Measurements from ENCODE around the gene MAPK11.

Gene MAPK11

DNA sequence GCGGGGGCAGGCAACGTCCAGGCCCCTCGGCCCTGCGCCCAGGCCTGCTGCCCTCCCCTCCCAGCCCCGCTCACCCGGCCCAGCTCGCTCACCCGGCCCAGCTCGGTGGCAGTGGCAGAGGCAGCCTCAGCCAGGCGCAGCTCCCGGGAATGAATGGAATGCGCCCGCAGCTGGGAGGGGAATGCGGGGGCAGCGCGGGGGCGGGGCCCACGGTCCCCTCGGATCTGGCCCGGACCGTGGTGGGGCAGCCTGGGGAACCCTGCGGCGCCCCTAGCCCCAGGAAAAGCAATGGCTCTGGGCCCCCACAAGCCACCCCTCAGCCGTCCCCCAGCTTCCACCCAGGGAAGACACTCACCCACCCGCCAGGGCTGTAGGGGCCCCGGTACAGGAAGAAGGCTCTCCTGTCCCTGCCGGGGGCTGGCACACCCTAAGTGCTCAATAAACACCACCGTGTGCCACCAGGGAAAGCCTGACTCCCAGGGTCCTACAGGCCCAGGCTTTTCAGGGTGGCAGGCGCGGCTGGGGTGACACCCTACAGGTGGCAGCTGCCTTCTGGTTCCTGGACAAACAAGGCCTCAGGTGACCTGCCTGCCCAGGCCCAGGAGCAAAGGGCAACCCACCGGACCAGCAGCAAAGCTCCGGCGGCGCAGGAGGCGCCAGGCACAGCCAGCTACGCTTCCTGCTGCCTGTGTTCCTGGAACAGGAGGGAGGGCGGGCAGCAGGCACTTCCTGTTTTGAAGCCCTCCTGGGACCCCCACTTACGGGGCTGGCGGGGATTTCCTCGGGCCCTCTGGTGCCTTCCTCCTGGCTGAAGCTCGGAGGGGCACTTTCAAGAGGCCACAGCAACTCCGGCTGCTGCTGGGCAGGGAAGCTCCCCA, 23.5 kb upstream of the MAPK11 start:
- DNase-seq = no peak

DNA sequence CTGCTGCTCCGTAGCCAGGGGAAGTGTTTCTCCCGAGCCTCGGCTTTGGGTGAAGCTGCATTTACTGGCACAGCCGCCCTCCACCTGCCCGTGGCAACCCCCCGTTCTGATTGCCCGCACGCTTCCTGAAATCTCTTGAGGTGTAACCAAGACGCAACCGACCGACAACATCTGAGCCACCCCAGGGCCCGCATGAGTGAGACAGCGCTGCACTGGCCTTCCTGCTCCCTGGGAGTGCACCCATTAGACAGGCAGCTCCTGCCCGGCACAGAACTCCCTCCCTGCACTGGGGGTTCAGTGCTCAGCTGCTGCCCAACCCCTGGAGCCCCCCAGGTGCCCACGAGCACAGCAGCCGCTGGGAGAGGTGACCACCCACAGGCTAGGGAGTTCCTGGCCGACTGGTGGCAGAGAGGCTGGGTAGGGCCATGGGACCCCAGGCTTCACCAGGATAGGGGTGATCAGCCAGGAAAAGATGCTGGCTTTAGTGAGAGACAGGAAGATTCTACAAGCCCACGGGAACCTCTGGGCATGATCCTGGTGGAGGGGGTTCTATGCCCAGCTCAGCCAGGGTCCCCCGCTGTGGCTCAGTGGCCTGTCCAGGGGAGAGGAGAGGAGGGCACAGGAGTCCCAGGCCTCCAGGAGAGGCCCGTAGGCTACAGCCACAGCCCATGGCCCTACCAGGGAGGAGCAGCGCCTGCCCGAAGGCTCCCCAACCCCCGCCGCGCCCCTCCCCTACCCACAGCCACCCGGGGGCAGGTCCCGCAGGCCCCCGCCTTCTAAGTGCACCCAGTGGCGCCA, 22.7 kb upstream of the MAPK11 start:
- peak in 1 of 5 donors; percentile 24 for DNase-seq

DNA sequence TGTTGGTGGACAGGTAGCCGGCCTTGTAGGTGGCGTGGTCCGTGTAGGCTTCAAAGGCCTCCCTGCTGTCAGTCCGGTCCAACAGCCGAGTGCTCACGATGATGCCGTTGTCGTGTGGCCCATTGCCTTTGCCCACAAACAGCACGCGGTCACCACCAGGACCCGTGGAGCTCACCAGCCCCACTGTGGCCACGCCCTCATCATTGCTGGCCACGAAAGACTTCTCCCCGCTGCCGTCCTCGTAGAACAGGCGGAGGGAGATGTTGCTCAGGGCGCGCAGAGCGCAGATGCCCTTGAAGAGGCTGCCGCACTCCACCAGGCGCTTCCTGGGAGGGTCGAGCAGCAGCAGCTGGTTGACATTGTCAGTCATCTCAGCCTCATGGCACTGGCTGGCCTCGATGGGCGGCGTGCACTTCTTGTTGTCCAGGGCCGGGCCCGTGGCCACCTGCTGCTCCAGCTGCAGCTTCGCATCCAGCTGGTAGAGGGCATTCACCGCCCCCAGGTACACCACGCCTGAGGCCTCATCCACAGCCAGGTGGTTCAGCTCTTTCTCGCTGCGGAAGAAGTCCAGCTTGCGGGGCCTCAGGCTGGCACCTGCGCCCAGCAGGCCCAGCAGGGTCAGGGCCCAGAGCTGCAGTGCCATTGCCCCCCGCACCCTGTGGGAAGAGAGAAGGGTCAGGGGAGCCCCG, 19.9 kb upstream of the MAPK11 start:
- no peak for DNase-seq

DNA sequence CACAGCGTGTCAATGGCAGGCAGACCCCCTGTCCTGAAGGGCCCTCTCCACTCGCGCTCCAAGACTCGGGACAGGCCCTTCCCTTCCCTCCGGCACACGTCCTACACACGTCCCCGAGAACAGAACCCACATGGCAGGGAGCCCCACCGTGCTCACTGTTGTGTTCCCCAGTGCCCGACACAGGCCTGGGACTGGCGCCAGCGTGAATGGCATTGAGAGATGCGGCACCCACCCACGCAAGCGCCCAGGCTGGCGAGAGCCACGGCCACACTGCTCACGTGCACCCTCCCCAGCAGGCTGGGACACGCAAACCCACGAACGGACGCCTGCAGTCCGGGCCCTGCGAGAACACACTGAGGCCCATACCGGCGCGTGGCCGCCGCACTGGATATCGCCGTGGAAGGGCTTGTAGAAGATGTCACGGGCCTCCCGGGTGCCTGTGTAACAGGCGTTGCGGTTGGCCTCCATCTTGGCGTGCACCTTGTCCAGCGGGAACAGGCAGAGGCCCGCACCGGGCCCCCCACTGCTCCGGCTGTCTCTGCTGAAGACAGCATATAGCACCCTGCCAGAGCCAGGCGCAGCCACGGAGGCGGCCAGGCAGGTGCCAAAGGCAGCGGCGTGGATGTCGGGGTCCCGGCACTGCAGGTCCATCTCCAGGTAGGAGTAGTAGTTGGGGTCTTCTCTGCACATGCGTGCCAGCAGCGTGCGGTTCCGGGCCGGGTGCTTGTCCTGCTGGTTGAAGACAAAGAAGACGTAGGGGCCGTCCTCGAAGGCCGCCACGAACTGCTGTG, 19.2 kb upstream of the MAPK11 start:
- no peak for DNase-seq

DNA sequence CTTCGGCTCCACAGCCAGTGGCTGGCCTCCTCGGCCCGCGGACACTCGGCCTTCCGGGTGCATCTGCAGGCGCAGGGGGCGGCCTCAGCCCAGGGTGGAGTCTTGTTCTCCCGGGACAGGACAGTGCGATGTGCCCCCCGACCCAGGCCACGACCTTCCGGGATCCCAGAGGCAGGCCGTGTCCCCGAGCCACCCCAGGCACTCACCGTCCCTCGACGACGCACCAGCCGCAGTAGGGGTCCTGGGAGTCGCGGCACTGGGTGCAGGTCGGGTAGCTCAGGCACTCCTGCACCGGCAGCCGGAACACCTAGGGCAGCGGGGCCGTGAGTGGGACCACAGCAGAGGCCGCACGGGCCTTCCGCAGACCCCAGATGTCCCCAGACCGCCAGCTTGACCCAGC, 17.6 kb upstream of the MAPK11 start:
- DNase-seq = no peak

DNA sequence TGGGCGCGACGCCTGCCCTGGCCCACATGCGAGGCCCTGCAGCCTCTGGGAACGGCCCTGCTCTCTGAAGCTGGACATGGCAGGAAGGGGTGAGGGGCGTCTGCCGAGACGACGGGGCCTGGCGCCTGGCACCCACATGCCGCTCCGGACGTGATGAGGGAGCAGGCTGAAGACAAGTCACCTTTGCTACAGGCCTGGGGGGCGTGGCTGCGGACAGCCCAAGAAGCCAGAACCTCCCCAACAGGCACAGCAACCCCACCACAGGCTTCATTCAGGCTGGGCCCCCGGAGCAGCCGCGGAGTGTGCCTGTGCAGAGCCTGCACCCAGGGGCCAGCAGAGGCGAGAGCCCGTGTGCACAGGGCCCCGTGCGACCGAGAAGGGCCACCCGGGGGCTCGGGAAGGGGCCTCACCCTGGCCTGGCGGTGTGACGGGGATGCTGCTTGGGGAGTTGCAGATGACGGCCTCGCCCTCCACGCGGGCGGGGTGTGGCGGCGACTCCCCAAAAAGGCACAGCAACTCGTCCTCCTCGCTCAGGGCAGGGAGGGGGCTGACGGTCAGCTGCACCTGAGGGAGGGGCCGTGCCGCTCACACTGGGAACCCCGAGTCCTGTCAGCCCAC, 16.6 kb upstream of the MAPK11 start:
- DNase-seq = no peak

DNA sequence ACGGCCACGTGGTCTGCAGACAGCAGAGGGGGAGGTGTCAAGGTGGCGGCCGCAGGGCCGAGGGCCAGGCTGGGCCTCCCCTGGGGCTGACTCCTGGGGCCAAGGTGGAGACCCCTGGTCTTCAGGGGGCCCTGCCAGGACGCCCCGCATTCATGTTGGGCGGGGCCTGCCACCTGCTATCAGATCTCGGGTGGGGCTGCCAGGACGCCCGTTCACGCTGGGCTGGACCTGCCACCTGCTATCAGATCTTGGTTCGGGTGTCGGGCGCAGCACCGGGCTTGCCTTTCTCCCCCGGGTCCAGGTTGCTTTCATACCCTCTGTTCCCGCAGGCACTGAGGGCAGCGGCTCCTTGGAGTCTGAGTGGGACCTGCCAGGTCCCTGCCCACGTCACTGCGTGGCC, 16.1 kb upstream of the MAPK11 start:
- no peak for DNase-seq

DNA sequence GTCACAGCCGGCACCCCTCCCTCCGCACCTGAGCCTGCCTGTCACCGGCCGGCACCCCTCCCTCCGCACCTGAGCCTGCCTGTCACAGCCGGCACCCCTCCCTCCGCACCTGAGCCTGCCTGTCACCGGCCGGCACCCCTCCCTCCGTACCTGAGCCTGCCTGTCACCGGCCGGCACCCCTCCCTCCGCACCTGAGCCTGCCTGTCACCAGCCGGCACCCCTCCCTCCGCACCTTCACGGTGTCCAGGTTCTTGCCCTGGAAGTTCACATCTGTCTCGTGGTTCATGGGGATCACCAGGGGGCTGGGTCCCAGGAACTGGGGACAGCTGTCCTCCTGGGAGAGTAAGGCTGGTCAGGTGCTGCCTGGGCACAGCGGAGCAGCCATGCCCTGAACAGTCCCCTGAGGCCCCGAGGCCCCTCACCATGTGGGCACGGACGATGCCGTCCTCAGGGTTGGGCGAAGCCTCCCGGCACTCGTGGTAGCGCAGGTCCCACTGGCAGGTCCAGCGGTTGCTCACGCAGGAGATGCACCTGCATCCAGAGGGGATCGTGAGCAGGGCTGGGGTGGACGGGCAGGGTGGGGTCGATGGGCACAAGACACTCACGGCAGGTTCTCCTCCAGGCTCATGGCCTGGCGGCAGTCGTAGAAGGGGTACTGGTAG, 15.5 kb upstream of the MAPK11 start:
- no peak for DNase-seq

DNA sequence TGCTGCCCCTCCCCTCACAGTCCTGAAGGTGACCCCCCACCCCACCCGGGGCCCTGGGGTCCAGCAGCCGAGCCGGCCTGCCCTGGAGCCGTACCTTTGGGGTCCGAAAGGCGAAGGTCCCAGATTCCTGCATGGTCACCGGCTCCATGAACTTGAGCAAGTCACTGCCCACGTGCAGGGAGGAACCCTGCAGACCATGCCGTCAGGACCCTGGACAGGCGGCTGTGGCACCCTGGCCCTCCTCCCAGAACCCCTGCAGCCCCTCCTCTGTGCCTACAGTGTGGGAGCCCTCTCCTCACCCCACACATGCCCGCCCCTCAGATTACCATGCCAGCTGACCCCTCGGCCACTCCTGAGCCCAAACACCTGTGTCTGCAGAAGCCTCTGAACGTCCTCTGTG, 14.3 kb upstream of the MAPK11 start:
- no peak for DNase-seq

DNA sequence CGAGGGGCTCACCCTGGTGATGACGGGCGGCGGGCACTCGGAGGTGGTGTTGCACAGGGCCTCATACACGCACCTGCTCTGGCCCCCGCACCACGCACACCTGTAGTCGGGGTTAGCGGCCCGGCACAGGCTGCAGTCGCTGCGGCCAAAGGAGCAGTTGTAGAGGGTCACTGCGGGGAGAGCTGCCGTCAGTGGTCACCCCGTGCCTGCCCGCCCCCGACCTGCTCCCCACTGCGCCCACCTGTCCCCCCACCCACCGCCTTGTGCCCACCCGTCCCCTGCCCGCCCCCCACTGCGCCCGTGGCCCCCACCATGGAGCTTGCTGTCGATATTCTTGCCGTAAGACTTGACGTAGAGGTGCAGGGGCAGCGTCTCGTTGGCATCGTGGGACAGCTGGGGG, 13.6 kb upstream of the MAPK11 start:
- no peak for DNase-seq

DNA sequence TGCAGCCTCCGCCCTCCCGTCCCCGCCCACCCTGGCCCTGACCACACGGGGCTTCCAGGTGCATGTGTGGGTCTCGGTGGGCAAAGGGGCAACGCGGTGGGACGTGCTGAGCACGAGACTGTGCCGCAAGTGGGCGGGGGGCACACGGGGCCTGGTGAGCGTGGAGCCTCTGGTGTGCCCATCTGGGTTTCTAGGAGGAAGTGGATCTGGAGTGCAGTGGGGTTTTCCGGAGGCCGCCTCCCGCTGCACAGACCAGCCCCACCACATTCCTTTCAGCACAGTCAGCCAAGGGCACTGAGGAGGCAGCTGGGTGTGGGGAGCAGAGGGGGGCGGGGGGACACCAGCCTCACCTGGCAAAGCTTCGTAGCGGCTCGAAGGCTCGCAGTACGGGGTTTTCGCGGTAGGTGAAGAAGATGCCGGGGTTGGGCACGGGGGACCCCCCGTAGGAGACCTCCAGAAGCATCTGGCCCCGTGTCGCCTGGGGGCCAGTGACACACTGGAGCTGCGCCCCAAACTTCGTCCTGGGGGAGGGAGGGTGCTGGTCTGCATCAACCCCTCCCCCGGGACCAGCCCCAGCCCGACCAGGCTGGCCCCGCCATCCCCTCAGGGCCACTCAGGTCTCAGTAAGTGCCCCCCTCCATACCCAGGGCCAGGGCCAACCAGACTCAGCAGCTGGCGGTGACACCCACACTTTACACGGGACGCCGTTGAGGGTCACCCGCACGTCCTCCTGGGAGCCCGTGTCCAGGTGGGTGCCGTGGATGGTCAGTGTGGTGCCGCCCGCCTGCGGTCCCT, 12.4 kb upstream of the MAPK11 start:
- no peak for DNase-seq

DNA sequence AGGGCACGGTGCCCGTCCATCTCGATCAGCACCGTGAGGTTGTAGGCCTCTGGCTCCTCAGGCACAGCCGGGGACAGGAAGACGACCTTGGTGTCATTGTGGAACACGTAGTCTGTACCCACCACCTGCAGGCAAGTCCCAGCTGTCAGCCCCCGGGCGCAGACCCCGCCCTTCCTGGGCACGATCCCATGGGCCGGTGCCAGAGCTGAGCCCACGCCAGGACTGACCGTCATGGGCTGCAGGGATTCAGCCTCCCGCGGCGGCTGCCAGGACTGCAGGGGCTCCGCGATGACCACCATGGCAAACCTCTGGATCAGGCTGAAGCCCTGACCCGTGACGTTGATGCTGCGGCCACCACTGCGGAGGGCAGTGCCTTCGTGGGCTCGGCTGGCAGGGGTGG, 11.8 kb upstream of the MAPK11 start:
- no peak for DNase-seq

DNA sequence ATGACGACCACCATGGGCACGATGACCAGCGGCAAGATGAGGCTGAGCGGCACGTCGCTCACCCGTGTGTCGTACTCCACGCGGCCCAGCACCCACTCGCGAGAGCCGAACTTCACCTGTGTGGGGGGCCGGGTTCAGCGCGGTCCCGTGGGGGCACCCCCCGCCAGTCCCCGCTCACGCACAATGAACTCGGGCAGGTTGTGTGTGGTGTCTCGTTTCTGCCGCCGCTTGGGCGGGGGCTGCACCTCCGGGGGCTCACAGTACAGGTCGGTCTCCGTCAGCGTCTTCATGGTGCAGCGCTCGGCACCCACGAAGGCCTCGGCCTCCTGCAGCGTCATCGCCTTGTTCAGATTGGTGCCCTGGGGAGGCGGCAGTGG, 11.2 kb upstream of the MAPK11 start:
- no peak for DNase-seq

DNA sequence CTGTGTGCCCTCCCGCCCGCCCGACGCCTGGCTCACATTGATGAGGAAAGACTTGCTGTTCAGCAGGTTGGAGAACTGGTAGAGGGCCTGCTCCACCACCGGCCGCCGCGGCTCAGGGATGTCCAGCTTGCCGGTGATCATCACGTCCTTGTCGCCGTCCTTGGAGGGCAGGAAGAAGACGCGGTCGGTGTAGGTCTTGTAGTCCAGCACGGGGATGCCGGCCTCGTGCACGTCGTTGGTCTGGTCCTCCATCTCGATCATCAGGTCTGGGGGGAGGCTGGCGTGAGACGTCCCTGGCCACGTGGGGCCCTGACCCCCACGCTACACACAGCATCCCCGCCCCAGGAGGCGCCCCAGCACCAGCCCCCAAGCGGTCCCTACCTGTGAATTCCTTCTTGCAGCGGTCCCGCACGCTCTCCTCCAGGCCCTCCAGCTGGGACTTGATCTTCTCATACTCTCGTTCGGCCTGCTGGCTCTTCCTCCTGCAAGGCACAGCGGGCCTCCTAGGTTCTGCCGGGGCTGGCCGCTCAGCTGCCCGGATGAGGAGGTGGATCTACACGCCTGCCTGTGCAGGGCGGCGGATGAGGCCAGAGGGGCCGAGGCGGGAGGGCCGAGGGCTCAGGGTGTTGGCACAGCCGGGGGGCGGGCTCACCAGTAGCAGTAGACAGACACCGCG, 10.7 kb upstream of the MAPK11 start:
- DNase-seq = no peak

DNA sequence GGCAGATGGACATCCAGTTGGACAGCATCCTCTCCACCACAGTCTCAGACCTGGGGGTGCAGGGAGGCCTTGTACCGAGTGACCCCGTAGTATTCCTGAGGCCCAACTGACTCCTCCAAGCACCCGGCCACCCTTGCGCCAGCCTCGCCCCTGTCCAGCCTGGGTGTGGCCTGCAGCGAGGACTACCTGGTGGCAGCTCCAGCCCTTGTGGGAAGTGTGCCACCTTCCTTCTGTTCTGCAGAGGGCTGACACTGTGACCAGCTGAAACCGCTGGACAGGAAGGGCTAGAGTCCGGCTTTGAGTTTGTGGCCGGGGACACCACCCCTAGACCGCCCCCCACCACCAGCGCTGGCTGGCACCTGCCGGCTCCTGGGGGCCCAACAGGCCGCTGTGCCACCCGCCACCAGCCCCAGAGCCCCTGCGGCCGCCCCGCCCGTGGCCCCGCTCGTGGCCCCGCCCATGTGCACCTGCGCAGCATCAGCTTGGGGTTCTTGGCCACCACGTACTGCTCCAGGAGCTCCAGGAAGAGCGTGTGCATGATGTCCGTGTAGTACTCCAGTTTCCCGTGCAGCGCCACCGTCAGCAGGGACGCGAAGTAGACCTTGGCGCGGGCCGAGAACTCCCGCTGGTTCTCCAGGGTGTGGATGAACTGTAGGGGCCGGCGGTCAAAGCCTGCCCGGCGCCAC, 10.0 kb upstream of the MAPK11 start:
- DNase-seq = no peak

DNA sequence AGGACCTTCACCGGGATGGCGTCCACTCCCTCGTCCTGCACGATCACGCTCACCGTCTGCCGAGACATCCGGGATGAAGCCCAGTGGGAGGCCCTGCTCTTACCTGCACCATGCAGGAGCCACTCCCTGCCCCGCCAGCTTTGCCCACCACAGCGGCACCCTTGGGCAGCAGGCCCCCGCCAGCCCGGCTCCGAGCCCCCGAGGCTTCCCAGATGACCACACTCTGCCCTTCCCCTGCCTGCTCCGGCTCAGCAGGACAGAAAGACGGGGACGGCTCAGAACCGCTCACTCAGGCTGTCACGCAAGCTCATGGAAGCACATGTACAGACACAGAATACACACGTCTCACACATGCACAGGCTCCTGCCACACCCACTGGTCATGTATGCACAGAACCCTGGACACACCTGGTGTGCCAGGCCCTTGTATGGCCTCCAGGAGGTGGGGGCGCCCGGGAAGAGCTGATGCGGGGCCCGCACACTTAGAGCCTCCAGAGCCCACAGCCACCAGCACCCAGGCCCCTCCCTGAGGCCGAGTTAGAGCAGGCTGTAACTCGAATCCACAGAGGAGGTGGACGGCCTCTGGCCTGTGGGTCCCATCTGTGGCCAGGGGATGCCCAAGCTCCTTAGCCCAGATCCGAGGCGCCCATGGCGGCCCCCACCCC, 8.9 kb upstream of the MAPK11 start:
- DNase-seq = no peak

DNA sequence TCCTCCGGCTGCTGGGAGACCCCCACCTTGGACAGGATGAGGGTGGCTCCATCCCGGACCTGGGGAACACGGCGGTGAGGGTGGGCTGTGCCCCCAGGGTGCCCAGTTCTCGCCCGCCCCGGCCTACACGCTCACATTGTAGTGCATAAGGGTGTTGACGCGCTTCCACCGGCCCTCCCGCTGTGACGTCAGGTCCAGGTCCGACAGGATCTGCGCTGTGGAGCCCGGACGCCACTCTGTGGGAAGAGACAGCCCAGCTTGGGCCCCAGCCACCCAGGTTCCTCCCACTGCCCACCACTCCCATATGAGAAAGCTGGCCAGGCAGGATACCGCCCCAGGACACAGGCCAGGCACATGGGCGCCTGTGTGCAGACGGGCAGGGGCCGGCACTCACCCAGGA, 8.3 kb upstream of the MAPK11 start:
- no peak for DNase-seq

DNA sequence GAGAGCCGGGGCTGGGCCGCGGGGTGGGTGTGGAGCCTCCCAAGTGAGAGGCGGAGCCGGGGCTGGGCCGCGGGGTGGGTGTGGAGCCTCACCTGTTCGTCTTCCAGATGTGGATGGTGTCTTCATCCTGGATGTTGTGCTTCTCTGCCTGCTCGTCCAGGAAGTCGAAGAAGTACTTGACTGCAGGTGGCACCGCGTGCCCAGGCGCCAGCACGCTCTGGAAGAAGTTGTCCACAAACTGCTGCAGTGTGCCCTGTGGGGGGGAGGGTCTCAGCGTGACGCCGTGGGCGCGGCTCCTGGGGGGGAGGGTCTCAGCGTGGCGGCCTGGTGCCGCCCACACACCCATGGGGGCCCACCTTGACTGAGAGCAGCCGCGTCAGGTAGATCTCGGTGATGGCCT, 7.6 kb upstream of the MAPK11 start:
- no peak for DNase-seq

DNA sequence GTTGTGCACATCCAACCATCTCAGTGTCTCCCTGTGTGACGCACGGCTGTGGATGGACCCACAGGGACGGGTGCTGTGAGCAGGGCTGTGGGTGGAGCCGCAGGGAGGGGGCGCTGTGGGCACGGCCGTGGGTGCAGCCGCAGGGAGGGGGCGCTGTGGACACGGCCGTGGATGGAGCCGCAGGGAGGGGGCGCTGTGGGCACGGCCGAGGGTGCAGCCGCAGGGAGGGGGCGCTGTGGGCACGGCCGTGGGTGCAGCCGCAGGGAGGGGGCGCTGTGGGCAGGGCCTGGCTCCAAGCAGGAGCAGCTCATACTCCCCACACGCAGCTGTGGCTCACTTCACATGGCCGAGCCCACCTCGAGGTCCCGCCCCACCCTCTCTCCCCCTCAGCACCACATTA, 6.0 kb upstream of the MAPK11 start:
- peak in 3 of 5 donors; percentile 15 to 82 (median 44) for DNase-seq

Measured in T-helper 1 cell (primary cell).